ENCODE data around the gene MEGF11.

MEGF11 gene

GRCh38 chr15:66112388-66112787 lies 141.2 kb downstream of the MEGF11 start:
- no peak for TF ChIP-seq CTCF (conservative IDR thresholded peaks at IDR 0.05)
- no peak overlapping the region for H3K27ac ChIP-seq

- no peak overlapping the region for H3K27ac ChIP-seq
- TF ChIP-seq CTCF (conservative IDR thresholded peaks at IDR 0.05) = no peak
Measured at GRCh38 chr15:66111363-66111762, 142.2 kb downstream of the MEGF11 start.

GRCh38 chr15:66110864-66111263 lies 142.7 kb downstream of the MEGF11 start:
- no peak for TF ChIP-seq CTCF (conservative IDR thresholded peaks at IDR 0.05)
- no peak overlapping the region for H3K27ac ChIP-seq

DNA sequence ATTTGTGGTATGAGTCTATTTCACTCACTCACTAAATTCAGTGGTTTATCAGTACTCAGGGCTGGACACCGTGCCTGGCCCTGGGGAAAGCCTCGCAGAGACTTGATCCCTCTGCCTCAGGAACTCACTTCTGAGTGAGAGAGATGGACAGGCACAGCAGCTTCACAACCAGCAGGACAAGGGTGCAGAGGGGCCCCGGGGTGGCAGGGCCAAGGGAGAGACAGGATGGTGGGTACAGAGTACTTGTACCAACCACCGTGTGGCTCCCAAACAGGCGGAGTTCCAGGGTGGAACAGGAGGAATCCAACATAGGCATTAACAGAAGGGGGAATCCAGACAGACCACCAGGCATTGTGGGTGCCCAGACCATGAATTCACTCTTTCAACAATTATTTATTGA lies 143.7 kb downstream of the MEGF11 start:
- H3K27ac ChIP-seq = no peak overlapping the region
- no peak for TF ChIP-seq CTCF (conservative IDR thresholded peaks at IDR 0.05)

- no peak for TF ChIP-seq CTCF (conservative IDR thresholded peaks at IDR 0.05)
Measured at GRCh38 chr15:66108483-66109265, 144.9 kb downstream of the MEGF11 start.

GRCh38 chr15:66107070-66107469 lies 146.5 kb downstream of the MEGF11 start:
- TF ChIP-seq CTCF (conservative IDR thresholded peaks at IDR 0.05) = no peak
- H3K27ac ChIP-seq = no peak overlapping the region

More at GRCh38 chr15:66108483-66109265, 144.9 kb downstream of the MEGF11 start:
- H3K27ac ChIP-seq = no peak overlapping the region

- TF ChIP-seq CTCF (conservative IDR thresholded peaks at IDR 0.05) = no peak
- H3K27ac ChIP-seq = peak overlapping the region; percentile 79
Measured at GRCh38 chr15:66105286-66106265, 148.0 kb downstream of the MEGF11 start.
